Keratinocyte (primary cell): ENCODE measurements around the gene LACTBL1. TPM values are rescaled to one million over a fixed set of nuclear protein-coding genes. Genes with fewer than 3 reads are reported as not detected.

Experiments
- DNase-seq: peaks from one replicate; pipeline ENCODE4 v3.0.0-alpha.2; 2011; ENCODE audit warnings: low read depth, missing footprints, low spot score
- FAIRE-seq: peaks from 2 replicates; lab custom pipeline; 2011; peaks lifted over from hg19 to GRCh38; lab: Jason Lieb, UNC
- H2AFZ ChIP-seq: 2 replicates; pipeline ENCODE4 v1.6.0; 2012; ENCODE audit warnings: low read length, control low read depth, inconsistent platforms; ENCODE audit not compliant: control insufficient read depth
- H3K27ac ChIP-seq: 2 replicates; pipeline ENCODE4 v1.5.1; 2011; ENCODE audit warnings: low read length; ENCODE audit not compliant: control insufficient read depth, insufficient read depth
- H3K27me3 ChIP-seq: 3 replicates; pipeline ENCODE4 v1.6.0; 2011; ENCODE audit warnings: low read length; ENCODE audit not compliant: control insufficient read depth, insufficient read depth; ENCODE audit errors: extremely low read depth
- H3K36me3 ChIP-seq, 2 experiments: 2 replicates in 1 of 2; 3 replicates in 1 of 2; pipeline ENCODE4 v1.5.1; 2011; ENCODE audit warnings: low read length in 2 of 2, mild to moderate bottlenecking in 1 of 2; ENCODE audit not compliant: control insufficient read depth in 2 of 2, insufficient read depth in 2 of 2; ENCODE audit errors: extremely low read depth in 1 of 2
- H3K4me1 ChIP-seq: 3 replicates; pipeline ENCODE4 v1.5.1; 2011; ENCODE audit warnings: low read length; ENCODE audit not compliant: control insufficient read depth, insufficient read depth; ENCODE audit errors: extremely low read depth
- H3K4me2 ChIP-seq: 3 replicates; pipeline ENCODE4 v1.6.0; 2011; ENCODE audit warnings: low read depth, low read length; ENCODE audit not compliant: control insufficient read depth, insufficient read depth; ENCODE audit errors: extremely low read depth
- H3K4me3 ChIP-seq, 3 experiments: fragments of 200-600 bp in 1 of 3; sonication (generic) in 1 of 3; 2 replicates in 2 of 3; 3 replicates in 1 of 3; pipeline ENCODE4 v1.5.1; 2011 to 2016; ENCODE audit warnings: low read length in 3 of 3, mild to moderate bottlenecking in 3 of 3, control low read depth in 2 of 3, inconsistent platforms in 1 of 3, low read depth in 1 of 3, mixed read lengths in 1 of 3, mixed run types in 1 of 3, moderate library complexity in 1 of 3; ENCODE audit not compliant: control insufficient read depth in 2 of 3, insufficient read depth in 2 of 3; ENCODE audit errors: extremely low read depth in 1 of 3
- H3K79me2 ChIP-seq: 2 replicates; pipeline ENCODE4 v1.6.0; 2012; ENCODE audit warnings: low read length; ENCODE audit not compliant: control insufficient read depth, insufficient read depth
- H3K9ac ChIP-seq: 3 replicates; pipeline ENCODE4 v1.6.0; 2011; ENCODE audit warnings: low read length; ENCODE audit not compliant: control insufficient read depth, insufficient read depth; ENCODE audit errors: extremely low read depth
- H3K9me1 ChIP-seq: 3 replicates; pipeline ENCODE4 v1.6.0; 2011; ENCODE audit warnings: low read length; ENCODE audit not compliant: control insufficient read depth, insufficient read depth; ENCODE audit errors: extremely low read depth
- H3K9me3 ChIP-seq: 2 replicates; pipeline ENCODE4 v1.5.1; 2012; ENCODE audit warnings: low read depth, low read length; ENCODE audit not compliant: control insufficient read depth
- H4K20me1 ChIP-seq: 3 replicates; pipeline ENCODE4 v1.6.0; 2011; ENCODE audit warnings: low read length; ENCODE audit not compliant: control insufficient read depth, insufficient read depth; ENCODE audit errors: extremely low read depth
- EZH2 ChIP-seq: IDR thresholded peaks from one replicate; pipeline ENCODE4 v1.6.1; 2012; ENCODE audit warnings: inconsistent platforms, mild to moderate bottlenecking, low read length, moderate library complexity
- dilution Hi-C: fragments of 300-500 bp; cut with MboI; formaldehyde crosslinking; loops from one replicate; pipeline ENCODE4 v1.7.0; 2020; ENCODE audit warnings: low sequenced_read_pairs; ENCODE audit not compliant: extremely low pct_ligation_motif_present
- polyA plus RNA-seq, 5 experiments: library from polyadenylated mRNA; depleted of rRNA in 3 of 5; stranded (reverse) in 3 of 5; stranded (forward) in 1 of 5; unstranded in 1 of 5; fragments of >200 nt; gene quantifications; 1 replicate in 1 of 5; 2 replicates in 3 of 5; 3 replicates in 1 of 5; pipeline versions ENCODE4 v1.2.1 to v1.2.3, GENCODE V29; 2011 to 2012; ENCODE audit warnings: missing spikeins in 2 of 5, low read depth in 1 of 5, low replicate concordance in 1 of 5
- TF ChIP-seq, protein P1 (sequence below), 3 experiments: IDR thresholded peaks in 1 of 3; conservative IDR thresholded peaks in 1 of 3; optimal IDR thresholded peaks in 1 of 3; 2 replicates in 2 of 3; 3 replicates in 1 of 3; pipeline versions ENCODE3 to v1.5.1; 2011; ENCODE audit warnings: low read length in 3 of 3, mild to moderate bottlenecking in 3 of 3, moderate library complexity in 2 of 3, control low read depth in 1 of 3, inconsistent platforms in 1 of 3; ENCODE audit not compliant: insufficient read depth in 2 of 3; ENCODE audit errors: extremely low read depth in 1 of 3

The LACTBL1 gene
- polyA plus RNA-seq, 1 donor (not counting 4 experiments of a cell fraction or from before 2014, with no cell fraction given) = not detected

DNA sequence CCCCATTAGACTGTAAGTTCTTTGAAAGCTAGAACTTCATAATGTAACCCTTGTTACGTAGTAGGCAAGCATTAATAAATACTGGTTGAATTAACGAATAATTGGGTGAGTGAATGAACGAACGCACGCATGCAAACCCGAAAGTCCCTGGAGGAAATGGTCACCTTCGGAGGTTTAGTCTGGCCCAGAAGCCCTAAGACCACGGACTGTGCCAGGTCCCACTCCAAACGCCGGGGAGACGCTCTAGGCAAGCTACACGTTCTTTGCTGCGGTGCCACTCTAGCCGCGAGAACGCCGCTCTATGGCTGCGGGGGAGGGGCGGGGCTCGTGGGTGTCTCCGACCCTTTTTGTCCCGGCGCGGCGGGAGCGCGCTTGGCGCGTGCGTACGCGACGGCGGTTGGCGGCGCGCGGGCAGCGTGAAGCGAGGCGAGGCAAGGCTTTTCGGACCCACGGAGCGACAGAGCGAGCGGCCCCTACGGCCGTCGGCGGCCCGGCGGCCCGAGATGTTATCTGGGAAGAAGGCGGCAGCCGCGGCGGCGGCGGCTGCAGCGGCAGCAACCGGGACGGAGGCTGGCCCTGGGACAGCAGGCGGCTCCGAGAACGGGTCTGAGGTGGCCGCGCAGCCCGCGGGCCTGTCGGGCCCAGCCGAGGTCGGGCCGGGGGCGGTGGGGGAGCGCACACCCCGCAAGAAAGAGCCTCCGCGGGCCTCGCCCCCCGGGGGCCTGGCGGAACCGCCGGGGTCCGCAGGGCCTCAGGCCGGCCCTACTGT lies 46.6 kb upstream of the LACTBL1 start, which contains the start of gene KDM1A:
Gene KDM1A (plus strand): TSS at position 375 of the 769 bp plus-strand sequence. CDS start 129 bp downstream, at position 504.
- Histone ChIP-seq H3K79me2 (peaks cover 49% of the 10 kb centered on the region), H3K9ac (peak within 1 kb of the TSS; percentile 97), H3K27ac (peak within 1 kb of the TSS; percentile 94), H3K36me3 (no peaks in the 10 kb centered on the region), H3K4me2 (peak within 1 kb of the TSS; percentile 100), H2AFZ (peak within 1 kb of the TSS; percentile 97), H3K4me1 (peaks cover 6% of the 10 kb centered on the region), H3K27me3 (no peaks in the 10 kb centered on the region), H3K4me3 (peak within 1 kb of the TSS; percentile 94 to 98 (median 95)), H3K9me3 (no peaks in the 10 kb centered on the region), H3K9me1 (no peaks in the 10 kb centered on the region), H4K20me1 (peaks cover 5% of the 10 kb centered on the region)
- FAIRE-seq (peak; percentile 69), DNase-seq (peak; percentile 62)
- dilution Hi-C loops = no loop called here
- TF ChIP-seq, protein P1, sequence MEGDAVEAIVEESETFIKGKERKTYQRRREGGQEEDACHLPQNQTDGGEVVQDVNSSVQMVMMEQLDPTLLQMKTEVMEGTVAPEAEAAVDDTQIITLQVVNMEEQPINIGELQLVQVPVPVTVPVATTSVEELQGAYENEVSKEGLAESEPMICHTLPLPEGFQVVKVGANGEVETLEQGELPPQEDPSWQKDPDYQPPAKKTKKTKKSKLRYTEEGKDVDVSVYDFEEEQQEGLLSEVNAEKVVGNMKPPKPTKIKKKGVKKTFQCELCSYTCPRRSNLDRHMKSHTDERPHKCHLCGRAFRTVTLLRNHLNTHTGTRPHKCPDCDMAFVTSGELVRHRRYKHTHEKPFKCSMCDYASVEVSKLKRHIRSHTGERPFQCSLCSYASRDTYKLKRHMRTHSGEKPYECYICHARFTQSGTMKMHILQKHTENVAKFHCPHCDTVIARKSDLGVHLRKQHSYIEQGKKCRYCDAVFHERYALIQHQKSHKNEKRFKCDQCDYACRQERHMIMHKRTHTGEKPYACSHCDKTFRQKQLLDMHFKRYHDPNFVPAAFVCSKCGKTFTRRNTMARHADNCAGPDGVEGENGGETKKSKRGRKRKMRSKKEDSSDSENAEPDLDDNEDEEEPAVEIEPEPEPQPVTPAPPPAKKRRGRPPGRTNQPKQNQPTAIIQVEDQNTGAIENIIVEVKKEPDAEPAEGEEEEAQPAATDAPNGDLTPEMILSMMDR (optimal IDR thresholded peaks at IDR 0.05 in 1 of 3, IDR thresholded peaks at IDR 0.05 in 1 of 3, conservative IDR thresholded peaks at IDR 0.05 in 1 of 3; ENCODE audit: extremely low read depth in 1 of 3, insufficient read depth in 2 of 3, low read length in 3 of 3) = peak; percentile 24 to 60 (median 33)
- TF ChIP-seq EZH2 = no peak

DNA sequence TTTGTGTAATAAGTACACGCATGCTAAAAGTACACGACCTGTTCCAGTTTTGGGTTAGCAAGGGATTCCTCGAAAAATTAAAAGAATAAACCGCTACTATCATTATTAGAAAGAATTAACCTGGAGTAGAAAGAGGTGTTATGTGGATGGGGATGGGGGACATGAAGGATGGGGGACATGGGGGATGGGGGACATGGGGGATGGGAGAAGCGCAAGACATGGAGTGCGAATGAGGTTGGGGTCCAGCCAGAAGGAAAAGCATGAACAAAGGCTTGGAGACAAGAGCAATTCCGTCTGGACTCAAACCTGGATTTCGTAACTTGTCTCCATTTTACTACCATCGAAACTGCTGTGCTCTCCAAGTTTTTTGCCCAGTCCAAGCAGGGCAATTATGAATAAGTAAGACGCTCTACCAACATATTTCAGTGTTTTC lies 46.0 kb upstream of the LACTBL1 start:
- H3K27ac ChIP-seq = peak overlapping the region; percentile 94
- no peak for TF ChIP-seq EZH2
- TF ChIP-seq, protein P1 (optimal IDR thresholded peaks at IDR 0.05 in 1 of 3, IDR thresholded peaks at IDR 0.05 in 1 of 3, conservative IDR thresholded peaks at IDR 0.05 in 1 of 3; ENCODE audit: extremely low read depth in 1 of 3, insufficient read depth in 2 of 3, low read length in 3 of 3) = no peak
- H4K20me1 ChIP-seq = peaks cover 5% of the 10 kb centered on the region
- H3K4me2 ChIP-seq = peak overlapping the region; percentile 94
- no peaks in the 10 kb centered on the region for H3K27me3 ChIP-seq
- H3K36me3 ChIP-seq = no peaks in the 10 kb centered on the region
- H3K9me1 ChIP-seq = no peaks in the 10 kb centered on the region
- dilution Hi-C loops = no loop called here
- no peaks in the 10 kb centered on the region for H3K9me3 ChIP-seq
- peak overlapping the region; percentile 94 to 98 (median 95) for H3K4me3 ChIP-seq
- H3K9ac ChIP-seq = peak overlapping the region; percentile 97
- peaks cover 6% of the 10 kb centered on the region for H3K4me1 ChIP-seq
- peak overlapping the region; percentile 97 for H2AFZ ChIP-seq
- H3K79me2 ChIP-seq = peaks cover 43% of the 10 kb centered on the region
- DNase-seq = no peak
- FAIRE-seq = no peak
